ENCODE data around the gene MBTPS2.

MBTPS2 gene

DNA sequence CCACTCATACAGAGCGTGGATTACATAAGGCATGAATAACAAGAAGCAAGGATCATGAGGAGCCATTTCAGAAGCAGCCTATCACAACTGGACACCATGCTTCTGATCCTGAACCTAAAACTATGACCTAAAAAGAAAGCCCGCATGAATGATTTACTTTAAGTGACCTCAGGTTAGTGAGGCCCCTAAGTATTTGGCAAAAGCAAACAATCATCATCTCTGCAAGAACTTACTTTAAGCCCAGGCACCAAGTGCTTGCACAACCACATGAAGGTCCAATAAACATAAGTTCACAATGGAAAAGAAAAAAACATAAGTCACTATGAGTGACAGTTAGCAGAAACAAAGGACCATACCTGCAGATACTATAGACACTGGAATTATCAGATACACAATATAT is 7.9 kb upstream of the MBTPS2 start:
- Histone ChIP-seq H3K4me3 (IDR thresholded peaks at IDR 0.05; ENCODE audit: insufficient read depth, low read depth, low read length) (no peak overlapping the region), H3K27ac (no peak overlapping the region), H3K27me3 (ENCODE audit: insufficient read depth, low read depth) (no peaks in the 10 kb centered on the region), H3K9ac (no peak overlapping the region), H3K4me1 (ENCODE audit: low read depth, poor library complexity, severe bottlenecking) (peaks cover 25% of the 10 kb centered on the region), H4K20me1 (ENCODE audit: insufficient read depth) (no peaks in the 10 kb centered on the region), H3K79me2 (ENCODE audit: insufficient read depth, low read depth) (no peaks in the 10 kb centered on the region), H3K36me3 (ENCODE audit: insufficient read depth) (no peaks in the 10 kb centered on the region), H3K4me2 (no peak overlapping the region), H2AFZ (ENCODE audit: low read depth) (no peak overlapping the region)
- TF ChIP-seq, protein P1, sequence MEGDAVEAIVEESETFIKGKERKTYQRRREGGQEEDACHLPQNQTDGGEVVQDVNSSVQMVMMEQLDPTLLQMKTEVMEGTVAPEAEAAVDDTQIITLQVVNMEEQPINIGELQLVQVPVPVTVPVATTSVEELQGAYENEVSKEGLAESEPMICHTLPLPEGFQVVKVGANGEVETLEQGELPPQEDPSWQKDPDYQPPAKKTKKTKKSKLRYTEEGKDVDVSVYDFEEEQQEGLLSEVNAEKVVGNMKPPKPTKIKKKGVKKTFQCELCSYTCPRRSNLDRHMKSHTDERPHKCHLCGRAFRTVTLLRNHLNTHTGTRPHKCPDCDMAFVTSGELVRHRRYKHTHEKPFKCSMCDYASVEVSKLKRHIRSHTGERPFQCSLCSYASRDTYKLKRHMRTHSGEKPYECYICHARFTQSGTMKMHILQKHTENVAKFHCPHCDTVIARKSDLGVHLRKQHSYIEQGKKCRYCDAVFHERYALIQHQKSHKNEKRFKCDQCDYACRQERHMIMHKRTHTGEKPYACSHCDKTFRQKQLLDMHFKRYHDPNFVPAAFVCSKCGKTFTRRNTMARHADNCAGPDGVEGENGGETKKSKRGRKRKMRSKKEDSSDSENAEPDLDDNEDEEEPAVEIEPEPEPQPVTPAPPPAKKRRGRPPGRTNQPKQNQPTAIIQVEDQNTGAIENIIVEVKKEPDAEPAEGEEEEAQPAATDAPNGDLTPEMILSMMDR (conservative IDR thresholded peaks at IDR 0.05; ENCODE audit: low read depth, low read length) = no peak

DNA sequence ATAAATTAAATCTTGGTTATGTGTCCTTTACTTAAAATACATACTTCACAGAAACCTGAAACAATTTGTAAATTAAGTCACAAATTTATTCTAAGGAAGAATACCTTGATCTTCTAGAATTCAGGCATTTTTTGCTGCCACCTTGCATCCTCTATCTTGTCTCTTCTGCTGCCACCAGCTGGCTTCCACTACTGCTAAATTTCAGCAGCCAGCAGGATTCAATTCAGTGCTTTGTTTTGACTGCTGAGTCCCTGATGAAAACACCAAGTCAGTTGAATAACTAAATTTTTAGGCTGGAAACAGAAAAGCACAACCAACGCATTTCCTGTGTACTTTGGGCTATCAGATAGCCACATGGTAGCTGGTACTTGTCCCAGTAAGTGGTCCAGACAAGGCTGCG is 2.4 kb upstream of the MBTPS2 start:
- Histone ChIP-seq H3K27ac (no peak overlapping the region), H3K9ac (no peak overlapping the region), H3K4me2 (no peak overlapping the region), H3K4me1 (ENCODE audit: low read depth, poor library complexity, severe bottlenecking) (peaks cover 33% of the 10 kb centered on the region), H3K27me3 (ENCODE audit: insufficient read depth, low read depth) (no peaks in the 10 kb centered on the region), H3K4me3 (IDR thresholded peaks at IDR 0.05; ENCODE audit: insufficient read depth, low read depth, low read length) (no peak overlapping the region), H3K36me3 (ENCODE audit: insufficient read depth) (no peaks in the 10 kb centered on the region), H4K20me1 (ENCODE audit: insufficient read depth) (no peaks in the 10 kb centered on the region), H3K79me2 (ENCODE audit: insufficient read depth, low read depth) (peaks cover 11% of the 10 kb centered on the region; the same call in 1 of the 2 replicates), H2AFZ (ENCODE audit: low read depth) (no peak overlapping the region)
- TF ChIP-seq, protein P1 (conservative IDR thresholded peaks at IDR 0.05; ENCODE audit: low read depth, low read length) = no peak

DNA sequence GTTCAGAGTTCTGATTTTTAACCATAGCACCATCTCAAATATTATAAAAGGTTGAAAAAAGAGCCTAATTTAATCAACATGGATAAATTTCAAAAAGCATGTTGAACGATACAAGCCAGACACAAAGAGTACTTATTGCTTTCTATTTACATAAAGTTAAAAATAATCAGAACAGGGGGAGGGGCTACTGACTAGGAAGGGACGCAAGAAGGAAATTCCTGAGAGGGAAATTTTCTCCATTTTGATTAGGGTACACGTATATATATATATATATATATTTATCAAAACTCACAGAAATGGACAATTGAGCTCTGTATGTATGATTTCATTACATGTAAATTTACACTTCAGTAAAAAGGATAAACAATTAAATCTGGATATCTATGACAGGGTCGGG is 482 bp upstream of the MBTPS2 start:
- peak overlapping the region; percentile 86; the same call in 1 of the 2 replicates for H3K9ac ChIP-seq
- H3K36me3 ChIP-seq (ENCODE audit: insufficient read depth) = no peaks in the 10 kb centered on the region
- peak overlapping the region; percentile 52 for H3K4me2 ChIP-seq
- H3K4me3 ChIP-seq (IDR thresholded peaks at IDR 0.05; ENCODE audit: insufficient read depth, low read depth, low read length) = no peak overlapping the region
- peak overlapping the region; percentile 51 for H2AFZ ChIP-seq (ENCODE audit: low read depth)
- H3K27me3 ChIP-seq (ENCODE audit: insufficient read depth, low read depth) = no peaks in the 10 kb centered on the region
- peaks cover 11% of the 10 kb centered on the region; the same call in 1 of the 2 replicates for H3K79me2 ChIP-seq (ENCODE audit: insufficient read depth, low read depth)
- peak overlapping the region; percentile 72; the same call in 1 of the 2 replicates for H3K27ac ChIP-seq
- TF ChIP-seq, protein P1 (conservative IDR thresholded peaks at IDR 0.05; ENCODE audit: low read depth, low read length) = no peak
- H4K20me1 ChIP-seq (ENCODE audit: insufficient read depth) = no peaks in the 10 kb centered on the region
- peaks cover 33% of the 10 kb centered on the region for H3K4me1 ChIP-seq (ENCODE audit: low read depth, poor library complexity, severe bottlenecking)

DNA sequence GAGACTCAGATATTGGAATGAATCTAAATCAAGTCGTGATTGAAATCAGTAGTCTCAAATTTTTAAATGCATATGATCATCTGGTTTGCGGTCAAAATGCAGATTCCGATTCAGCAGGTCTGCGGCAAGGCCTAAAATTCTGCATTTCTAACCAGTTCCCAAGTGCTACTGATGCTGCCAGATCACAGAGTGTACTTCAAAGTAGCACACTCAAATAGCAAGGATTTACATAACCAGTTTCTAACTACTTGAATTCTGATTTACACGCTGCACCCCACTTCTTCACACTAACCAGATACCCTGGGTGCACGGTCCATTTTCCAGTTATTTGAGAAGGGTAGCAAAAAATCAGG is 752 bp downstream of the MBTPS2 start:
- Histone ChIP-seq H3K4me2 (peak overlapping the region; percentile 64), H4K20me1 (ENCODE audit: insufficient read depth) (no peaks in the 10 kb centered on the region), H3K79me2 (ENCODE audit: insufficient read depth, low read depth) (peaks cover 11% of the 10 kb centered on the region; the same call in 1 of the 2 replicates), H3K4me3 (IDR thresholded peaks at IDR 0.05; ENCODE audit: insufficient read depth, low read depth, low read length) (no peak overlapping the region), H2AFZ (ENCODE audit: low read depth) (peak overlapping the region; percentile 51), H3K9ac (peak overlapping the region; percentile 86), H3K36me3 (ENCODE audit: insufficient read depth) (no peaks in the 10 kb centered on the region), H3K27ac (peak overlapping the region; percentile 72), H3K4me1 (ENCODE audit: low read depth, poor library complexity, severe bottlenecking) (peaks cover 21% of the 10 kb centered on the region), H3K27me3 (ENCODE audit: insufficient read depth, low read depth) (no peaks in the 10 kb centered on the region)
- TF ChIP-seq, protein P1 (conservative IDR thresholded peaks at IDR 0.05; ENCODE audit: low read depth, low read length) = no peak

All from KMS-11 (cell line).